Measurements from ENCODE around the gene ZNF541.

The ZNF541 gene, protein sequence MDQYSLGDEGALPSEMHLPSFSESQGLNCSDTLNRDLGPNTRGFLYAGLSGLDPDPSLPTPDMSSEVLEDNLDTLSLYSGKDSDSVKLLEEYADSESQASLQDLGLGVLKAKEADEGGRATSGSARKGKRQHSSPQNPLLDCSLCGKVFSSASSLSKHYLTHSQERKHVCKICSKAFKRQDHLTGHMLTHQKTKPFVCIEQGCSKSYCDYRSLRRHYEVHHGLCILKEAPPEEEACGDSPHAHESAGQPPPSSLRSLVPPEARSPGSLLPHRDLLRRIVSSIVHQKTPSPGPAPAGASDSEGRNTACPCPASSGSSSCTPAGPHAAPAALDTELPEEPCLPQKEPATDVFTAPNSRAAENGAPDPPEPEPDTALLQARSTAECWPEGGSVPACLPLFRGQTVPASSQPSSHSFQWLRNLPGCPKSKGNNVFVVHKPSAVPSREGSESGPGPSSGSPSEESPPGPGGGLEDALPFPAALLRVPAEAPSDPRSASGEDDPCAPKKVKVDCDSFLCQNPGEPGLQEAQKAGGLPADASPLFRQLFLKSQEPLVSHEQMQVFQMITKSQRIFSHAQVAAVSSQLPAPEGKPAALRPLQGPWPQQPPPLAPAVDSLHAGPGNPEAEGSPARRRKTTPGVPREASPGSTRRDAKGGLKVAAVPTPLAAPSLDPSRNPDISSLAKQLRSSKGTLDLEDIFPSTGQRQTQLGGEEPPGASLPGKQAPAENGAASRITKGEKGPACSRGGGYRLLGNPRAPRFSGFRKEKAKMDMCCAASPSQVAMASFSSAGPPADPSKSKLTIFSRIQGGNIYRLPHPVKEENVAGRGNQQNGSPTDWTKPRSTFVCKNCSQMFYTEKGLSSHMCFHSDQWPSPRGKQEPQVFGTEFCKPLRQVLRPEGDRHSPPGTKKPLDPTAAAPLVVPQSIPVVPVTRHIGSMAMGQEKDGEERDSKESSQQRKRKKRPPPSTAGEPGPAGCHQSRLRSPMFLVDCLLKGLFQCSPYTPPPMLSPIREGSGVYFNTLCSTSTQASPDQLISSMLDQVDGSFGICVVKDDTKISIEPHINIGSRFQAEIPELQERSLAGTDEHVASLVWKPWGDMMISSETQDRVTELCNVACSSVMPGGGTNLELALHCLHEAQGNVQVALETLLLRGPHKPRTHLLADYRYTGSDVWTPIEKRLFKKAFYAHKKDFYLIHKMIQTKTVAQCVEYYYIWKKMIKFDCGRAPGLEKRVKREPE (N-terminal part only)

DNA sequence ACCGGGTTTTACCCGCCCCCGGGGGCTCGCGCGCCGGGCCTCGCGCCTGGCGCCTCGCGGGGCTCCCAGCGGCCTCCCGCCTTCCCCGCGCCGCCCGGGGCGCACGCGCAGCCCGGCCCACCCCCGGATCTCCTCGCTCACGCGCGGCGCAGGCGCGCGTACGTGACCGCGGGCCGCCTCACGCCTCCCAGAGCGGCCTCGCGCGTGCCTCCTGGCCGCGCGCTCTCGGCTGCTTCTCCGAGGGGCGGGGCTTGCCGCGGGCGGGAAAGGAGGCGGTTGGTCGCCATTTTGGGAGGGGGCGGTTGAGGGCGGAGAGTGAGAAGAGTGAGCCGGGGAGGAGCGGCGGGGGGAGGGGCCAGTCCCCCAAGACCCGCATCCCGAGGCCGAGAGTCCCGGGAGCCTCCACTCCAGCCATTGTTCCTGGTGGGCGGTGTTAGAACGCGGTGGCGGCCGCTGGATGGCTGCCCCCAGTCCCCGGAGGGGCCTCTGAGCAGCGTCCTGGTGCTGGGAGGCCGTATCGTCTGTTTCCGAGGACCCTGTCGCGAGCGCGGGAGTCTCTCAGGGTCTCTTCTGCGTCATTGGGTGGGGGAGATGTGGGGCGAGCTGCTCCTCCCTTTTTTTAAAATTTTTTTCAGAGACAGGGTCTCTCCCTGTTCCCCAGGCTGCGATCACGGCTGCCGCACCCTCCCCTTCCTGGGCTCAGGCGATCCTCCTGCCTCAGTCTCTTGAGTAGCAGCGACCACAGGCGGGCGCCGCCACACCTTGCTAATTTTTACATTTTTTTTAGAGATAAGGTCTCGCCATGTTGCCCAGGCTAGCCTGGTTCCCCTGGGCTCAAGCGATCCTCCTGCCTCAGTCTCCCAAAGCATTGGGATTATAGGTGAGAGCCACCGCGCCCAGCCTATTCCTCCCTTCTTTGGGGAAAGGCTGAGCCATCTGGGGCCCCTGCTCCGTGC, at the start of gene ZNF541:
Gene ZNF541 (minus strand): TSS at position 78 of the 956 bp plus-strand sequence. CDS start 17,292 bp downstream, outside the sequence.
- no peak for DNase-seq

GRCh38 chr19:47619763-47620162, 46.8 kb upstream of the ZNF541 start:
- no peak for DNase-seq

- DNase-seq, result no peak
Measured at GRCh38 chr19:47618771-47619170, 45.8 kb upstream of the ZNF541 start.

DNA sequence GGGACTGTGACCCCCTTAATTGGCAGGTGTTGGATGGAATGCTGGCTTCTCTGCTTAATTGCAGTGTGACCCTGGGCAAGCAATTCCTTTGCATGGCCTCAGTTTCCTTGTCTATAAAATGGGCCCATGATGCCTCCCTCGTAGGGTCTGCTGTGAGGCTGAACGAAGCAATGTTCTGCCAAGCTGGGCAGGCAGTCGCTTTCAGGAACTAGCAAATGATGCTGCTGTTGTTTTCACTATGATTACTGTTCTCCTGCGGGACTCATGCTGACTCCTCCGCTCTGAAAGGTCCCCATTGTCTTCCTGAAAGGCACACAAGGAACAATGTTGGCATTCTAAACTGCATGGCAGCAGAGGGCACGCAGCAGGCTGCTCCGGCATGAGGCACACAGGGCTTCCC, 42.8 kb upstream of the ZNF541 start:
- no peak for DNase-seq

DNA sequence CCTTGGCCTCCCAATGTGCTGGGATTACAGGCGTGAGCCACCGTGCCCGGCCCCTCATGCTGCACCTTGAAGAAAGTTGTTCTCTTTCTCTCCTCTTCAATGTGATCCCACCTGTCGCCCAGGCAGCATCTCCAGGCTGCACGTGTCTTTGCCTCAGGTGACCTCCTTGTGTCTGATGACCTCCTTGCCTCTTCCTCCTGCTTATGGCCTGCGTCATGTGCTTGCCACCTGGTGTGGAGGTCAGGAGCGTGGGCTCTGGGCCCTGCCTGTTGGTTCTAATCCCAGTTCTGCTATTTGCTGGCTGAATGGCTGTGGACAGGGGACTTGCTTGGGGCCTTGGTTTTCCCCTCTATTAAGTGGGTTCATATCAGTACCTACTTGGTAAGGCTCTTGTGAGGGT, 42.3 kb upstream of the ZNF541 start:
- DNase-seq, result no peak

DNA sequence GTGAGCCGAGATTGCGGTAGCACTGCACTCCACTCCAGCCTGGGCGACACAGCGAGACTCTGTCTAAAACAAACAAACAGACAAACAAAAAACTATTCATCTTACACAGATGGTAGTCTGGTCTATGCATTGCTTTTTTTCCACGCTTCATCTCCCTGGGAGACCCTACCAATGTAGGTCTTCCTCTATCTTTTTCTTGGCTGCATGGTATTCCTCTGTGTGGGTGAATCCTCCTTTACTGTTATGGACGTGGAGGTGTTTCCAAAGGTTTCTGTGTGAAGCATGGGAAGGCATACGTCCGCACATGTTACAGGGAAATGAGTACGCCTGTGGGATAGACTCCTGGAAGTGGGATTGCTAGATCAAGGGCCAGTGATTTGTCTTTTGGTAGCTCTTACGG, 41.6 kb upstream of the ZNF541 start:
- no peak for DNase-seq

DNA sequence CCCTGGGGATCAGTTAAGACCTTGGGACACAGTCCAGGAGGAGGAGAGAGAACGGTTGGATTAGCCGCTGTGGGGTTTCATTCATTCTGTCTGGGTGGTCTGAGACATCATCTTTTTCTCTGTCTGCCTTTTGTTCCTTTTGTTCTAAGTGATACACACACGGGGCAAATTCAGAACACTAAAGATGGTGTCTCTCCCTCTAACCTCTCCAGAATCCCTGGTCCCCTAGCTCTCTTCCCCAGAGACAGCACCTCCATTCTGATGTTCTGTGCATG, 41.0 kb upstream of the ZNF541 start:
- no peak for DNase-seq

DNA sequence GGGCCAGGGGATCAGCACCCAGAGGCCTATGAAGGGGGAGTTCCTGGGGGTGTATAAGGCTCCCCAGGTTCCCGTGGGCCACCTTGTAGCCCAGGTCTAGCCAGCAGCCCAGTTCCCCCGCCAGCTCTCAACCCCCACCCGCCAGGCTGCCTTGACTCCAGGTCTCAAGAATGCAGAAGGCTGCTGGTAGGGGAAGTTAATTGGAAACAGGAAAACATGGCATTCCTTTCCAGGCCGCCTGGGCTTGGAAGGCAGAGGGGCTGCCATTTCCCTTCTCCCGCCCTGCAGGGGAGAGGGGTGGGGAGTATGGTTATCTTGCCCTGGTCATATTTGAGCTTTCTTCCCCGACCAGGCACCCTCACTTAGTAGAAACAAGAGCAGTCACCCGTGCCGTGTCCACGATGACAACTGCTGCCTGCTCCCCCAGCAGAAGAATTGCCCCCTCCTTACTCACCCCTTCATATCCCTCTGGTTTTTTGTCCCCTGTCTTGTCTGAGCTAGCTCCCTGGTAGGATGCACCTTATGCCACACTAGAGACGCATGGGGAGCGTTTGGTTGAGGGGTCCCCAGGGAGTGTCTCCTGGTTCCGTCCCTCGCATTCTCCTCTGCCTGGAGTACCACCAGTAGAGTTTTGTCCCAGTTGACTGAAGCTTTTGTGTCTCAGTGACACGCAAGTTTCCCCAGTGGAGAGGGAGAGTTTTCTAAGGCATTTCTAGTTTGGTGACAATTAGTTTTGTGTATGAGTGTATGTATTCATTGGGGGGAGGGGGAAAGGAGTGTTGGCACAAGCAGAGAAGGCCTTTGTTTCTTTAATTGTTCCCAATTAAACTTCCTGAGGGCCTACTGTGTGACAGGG, 40.4 kb upstream of the ZNF541 start:
- no peak for DNase-seq

GRCh38 chr19:47610902-47611301, 38.0 kb upstream of the ZNF541 start:
- no peak for DNase-seq

- peak; percentile 28 for DNase-seq
Measured at GRCh38 chr19:47609906-47610894, 37.3 kb upstream of the ZNF541 start.

DNA sequence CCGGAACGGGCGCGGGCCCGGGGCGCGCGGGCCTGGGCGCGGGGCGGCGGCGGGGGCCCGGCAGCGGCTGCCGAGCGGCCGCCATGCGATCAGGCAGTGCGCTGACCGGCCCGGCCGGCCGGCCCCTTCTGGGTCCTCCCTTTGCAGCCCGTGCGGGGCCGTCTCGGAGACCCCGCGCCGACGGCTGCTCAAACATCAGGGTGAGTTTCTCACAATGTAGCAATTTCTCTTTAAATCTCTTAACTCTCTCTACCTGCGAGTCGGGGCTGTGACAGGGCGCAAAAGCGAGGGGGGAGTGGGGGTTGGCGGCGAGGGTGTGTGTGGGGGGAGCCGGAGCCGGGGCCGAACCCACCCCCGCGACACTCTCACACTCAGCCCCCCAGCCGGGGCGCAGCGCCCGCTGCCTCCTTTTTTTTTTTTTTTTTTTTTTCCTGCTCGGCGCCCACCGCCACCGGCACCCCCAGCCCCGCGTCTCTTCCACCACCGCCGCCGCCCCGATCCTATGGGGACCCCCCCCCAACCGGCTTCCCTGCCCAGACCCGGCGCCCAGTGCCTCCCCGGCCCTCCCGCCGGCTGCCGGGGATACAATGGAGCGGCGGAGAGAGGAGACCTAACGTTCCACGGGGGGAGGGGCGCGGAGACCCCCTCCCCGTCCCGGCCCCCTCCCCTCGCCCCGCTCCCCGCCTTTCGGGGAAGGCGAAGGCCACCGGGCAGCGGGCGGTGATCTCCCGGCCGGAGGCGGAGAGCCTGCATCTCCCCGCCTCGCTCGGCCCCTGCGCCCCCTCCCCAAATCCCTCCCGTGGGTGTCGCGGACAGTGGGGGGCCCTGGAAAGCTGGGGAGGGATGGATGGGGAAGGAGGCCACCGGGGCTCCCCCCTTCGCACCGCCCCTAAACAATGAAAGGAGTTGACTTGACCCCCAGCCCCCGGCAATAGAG, 36.3 kb upstream of the ZNF541 start, which contains the start of gene BICRA:
Gene BICRA (plus strand): TSS at position 166 of the 937 bp plus-strand sequence. CDS start 64,441 bp downstream, outside the sequence.
- peak; percentile 76 for DNase-seq

- peak; percentile 58 for DNase-seq
Measured at GRCh38 chr19:47608074-47608918, 35.3 kb upstream of the ZNF541 start.

DNA sequence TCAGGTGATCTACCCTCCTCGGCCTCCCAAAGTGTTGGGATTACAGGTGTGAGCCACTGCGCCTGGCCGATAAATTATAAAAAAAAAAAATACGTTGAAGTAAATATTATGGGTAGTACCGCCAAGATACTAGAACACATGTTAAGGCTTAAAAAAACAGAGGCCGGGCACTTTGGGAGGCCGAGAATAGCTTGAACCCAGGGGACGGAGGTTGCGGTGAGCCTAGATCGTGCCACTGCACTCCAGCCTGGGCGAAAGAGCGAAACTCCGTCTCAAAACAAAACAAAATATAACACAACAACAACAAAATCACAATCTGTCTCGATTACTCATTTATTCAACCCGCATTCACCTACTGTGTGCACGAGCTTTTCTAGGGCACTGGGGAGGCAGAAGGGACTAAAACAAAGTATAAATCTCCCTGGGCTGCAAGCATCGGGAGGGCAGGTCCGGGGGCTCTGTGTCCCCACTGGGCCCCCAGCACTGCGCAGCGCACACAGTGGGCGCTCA, 34.7 kb upstream of the ZNF541 start:
- DNase-seq, result no peak

- DNase-seq, result no peak
Measured at GRCh38 chr19:47603706-47604565, 31.0 kb upstream of the ZNF541 start.

DNA sequence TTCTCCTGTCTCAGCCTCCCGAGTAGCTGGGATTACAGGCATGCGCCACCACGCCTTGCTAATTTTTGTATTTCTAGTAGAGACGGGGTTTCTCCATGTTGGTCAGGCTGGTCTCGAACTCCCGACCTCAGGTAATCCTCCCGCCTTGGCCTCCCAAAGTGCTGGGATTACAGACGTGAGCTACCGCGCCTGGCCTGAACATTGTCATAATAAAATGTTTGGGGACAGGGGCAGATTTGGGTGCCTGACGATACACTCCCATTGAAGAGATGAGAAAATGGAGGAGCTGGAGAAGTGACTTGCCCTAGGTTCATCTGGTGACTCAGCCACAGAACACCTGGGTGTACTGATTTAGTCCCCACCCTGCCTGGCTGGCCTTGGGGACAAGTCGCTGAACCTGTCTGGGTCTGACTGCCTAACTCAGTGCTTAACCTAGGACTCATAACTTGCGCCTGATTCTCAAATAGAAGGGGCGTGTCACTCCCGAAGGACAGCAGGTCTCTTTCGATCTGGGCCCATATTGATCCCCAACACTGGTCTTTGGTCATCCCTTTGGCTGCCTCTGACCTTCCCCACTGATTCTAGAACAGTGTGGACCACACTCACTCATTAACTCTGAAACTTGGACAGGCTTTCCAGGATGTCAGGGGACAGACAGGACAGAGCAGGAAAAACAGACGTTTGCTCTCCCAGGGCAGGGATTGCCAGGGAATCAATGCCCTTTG, 28.4 kb upstream of the ZNF541 start:
- no peak for DNase-seq

Measured in NCI-H510A treated with DMSO at 0.1 percent for 48 hours (cell line).